Measurements from ENCODE around the gene ADAMTS19. TPM values are rescaled to one million over a fixed set of nuclear protein-coding genes. Genes with fewer than 3 reads are reported as not detected.

Gene ADAMTS19
- total and polyA plus RNA-seq, 12 donors, result 0.15 to 1.3 (median 0.43) TPM

- Histone ChIP-seq H3K9me3 (no peaks in the 10 kb centered on the region), H3K36me3 (no peaks in the 10 kb centered on the region), H3K4me3 (no peak overlapping the region), H3K27ac (no peak overlapping the region), H3K4me1 (peaks cover 0 to 3% (median 0%) of the 10 kb centered on the region in 9 donors), H3K27me3 (peaks cover 0 to 11% (median 0%) of the 10 kb centered on the region in 7 donors)
- 68 to 71% methylated on average over 6 of the region's 6 CpGs for WGBS, 2 donors
- no peak for TF ChIP-seq CTCF (IDR thresholded peaks at IDR 0.05)
- intact Hi-C loops (cut with DNase I), result loop anchor here in 9 of 10 donors (5.0 to 10.0 kb wide), 9 partner anchors 104 to 1556 kb away; no protein-coding TSS in a partner anchor
- ATAC-seq, result no peak
- DNase-seq, result no peak
These were observed 308.6 kb downstream of the ADAMTS19 start for GRCh38 chr5:129768735-129769134.

- Histone ChIP-seq H3K9me3 (no peaks in the 10 kb centered on the region), H3K27me3 (peaks cover 0 to 11% (median 0%) of the 10 kb centered on the region in 7 donors), H3K4me3 (no peak overlapping the region), H3K36me3 (no peaks in the 10 kb centered on the region), H3K4me1 (peaks cover 0 to 3% (median 0%) of the 10 kb centered on the region in 9 donors), H3K27ac (no peak overlapping the region)
- no peak for ATAC-seq
- no peak for TF ChIP-seq CTCF (IDR thresholded peaks at IDR 0.05)
- no peak for DNase-seq
- intact Hi-C loops (cut with DNase I), result loop anchor here in 9 of 10 donors (2.0 to 10.0 kb wide), 11 partner anchors 82 to 1345 kb away; no protein-coding TSS in a partner anchor
- 74 to 79% methylated on average over 5 of the region's 5 CpGs for WGBS, 2 donors
These were observed 310.1 kb downstream of the ADAMTS19 start for GRCh38 chr5:129770024-129770820.

GRCh38 chr5:129771058-129771838, 311.1 kb downstream of the ADAMTS19 start:
- Histone ChIP-seq H3K4me1 (peaks cover 0 to 3% (median 0%) of the 10 kb centered on the region in 9 donors), H3K27ac (no peak overlapping the region), H3K27me3 (peaks cover 0 to 11% (median 0%) of the 10 kb centered on the region in 7 donors), H3K36me3 (no peaks in the 10 kb centered on the region), H3K9me3 (no peaks in the 10 kb centered on the region), H3K4me3 (no peak overlapping the region)
- peak in 1 of 2 donors; percentile 48 for DNase-seq
- ATAC-seq, result peak in 4 of 8 donors; percentile 30 to 74 (median 59)
- intact Hi-C loops (cut with DNase I), result loop anchor here in 9 of 10 donors (2.0 to 10.0 kb wide), 11 partner anchors 81 to 1344 kb away; no protein-coding TSS in a partner anchor
- TF ChIP-seq CTCF (IDR thresholded peaks at IDR 0.05), result peak; percentile 54 to 82 (median 75)
- WGBS, 2 donors, result 39 to 40% methylated on average over 9 of the region's 9 CpGs

- H3K4me3 ChIP-seq, result no peak overlapping the region
- no peak for DNase-seq
- H3K36me3 ChIP-seq, result no peaks in the 10 kb centered on the region
- H3K27me3 ChIP-seq, result peaks cover 0 to 11% (median 0%) of the 10 kb centered on the region in 7 donors
- no peak for TF ChIP-seq CTCF (IDR thresholded peaks at IDR 0.05)
- peaks cover 0 to 7% (median 0%) of the 10 kb centered on the region in 11 donors for H3K9me3 ChIP-seq
- H3K27ac ChIP-seq, result no peak overlapping the region
- WGBS, 2 donors, result 77 to 82% methylated on average over 5 of the region's 5 CpGs
- no peak for ATAC-seq
- peaks cover 0 to 3% (median 0%) of the 10 kb centered on the region in 9 donors for H3K4me1 ChIP-seq
- intact Hi-C loops (cut with DNase I), result loop anchor here in 9 of 10 donors (5.0 to 10.0 kb wide), 8 partner anchors 79 to 1341 kb away; no protein-coding TSS in a partner anchor
These were observed 313.3 kb downstream of the ADAMTS19 start for GRCh38 chr5:129773376-129773775.

Data from heart right ventricle (tissue), 16 donors.